Liver (tissue), 9 donors: Measurements from ENCODE around the gene TMEM244. TPM values are rescaled to one million over a fixed set of nuclear protein-coding genes. Genes with fewer than 3 reads are reported as not detected.
"Not testable (repeated sequence)": the region's sequence is repeated elsewhere in the genome, so short reads cannot be mapped to it uniquely, and the experiment has no call there.

Experiments
- DNase-seq: peaks from one replicate; pipeline ENCODE4 v3.0.0-alpha.2; 2017; ENCODE audit warnings: low spot score
- H3K27ac ChIP-seq, 2 donors: one replicate each; pipeline ENCODE4 v1.7.0; 2013; ENCODE audit warnings: inconsistent platforms in 2 of 2, low read length in 2 of 2, control low read depth in 1 of 2, low read depth in 1 of 2, mild to moderate bottlenecking in 1 of 2
- H3K27me3 ChIP-seq, 4 donors: one replicate each; pipeline versions ENCODE4 v1.6.1 to v1.7.0; 2013; ENCODE audit warnings: low read length in 3 of 4, inconsistent platforms in 1 of 4, mild to moderate bottlenecking in 1 of 4, moderate library complexity in 1 of 4; ENCODE audit not compliant: control insufficient read depth in 4 of 4, insufficient read depth in 4 of 4
- H3K36me3 ChIP-seq, 4 donors: one replicate each; pipeline versions ENCODE4 v1.6.1 to v1.7.0; 2013; ENCODE audit warnings: low read length in 3 of 4, mild to moderate bottlenecking in 3 of 4, low read depth in 1 of 4, moderate library complexity in 1 of 4; ENCODE audit not compliant: control insufficient read depth in 4 of 4, insufficient read depth in 3 of 4
- H3K4me1 ChIP-seq, 4 donors: one replicate each; pipeline versions ENCODE4 v1.6.1 to v1.7.0; 2013; ENCODE audit warnings: low read length in 3 of 4, mild to moderate bottlenecking in 3 of 4, moderate library complexity in 1 of 4; ENCODE audit not compliant: control insufficient read depth in 4 of 4, insufficient read depth in 4 of 4
- H3K4me3 ChIP-seq, 3 donors: one replicate each; pipeline versions ENCODE4 v1.6.1 to v1.7.0; 2013; ENCODE audit warnings: low read length in 3 of 3, control low read depth in 1 of 3, low read depth in 1 of 3, mild to moderate bottlenecking in 1 of 3
- H3K9ac ChIP-seq, 2 donors: one replicate each; pipeline ENCODE4 v1.7.0; 2013; ENCODE audit warnings: low read length in 2 of 2, mild to moderate bottlenecking in 2 of 2, moderate library complexity in 2 of 2, control low read depth in 1 of 2, low read depth in 1 of 2
- H3K9me3 ChIP-seq, 4 donors: one replicate each; pipeline versions ENCODE4 v1.6.1 to v1.7.0; 2013; ENCODE audit warnings: low read length in 3 of 4; ENCODE audit not compliant: control insufficient read depth in 4 of 4
- CTCF ChIP-seq: fragments of 150-350 bp; IDR thresholded peaks from 2 replicates; pipeline ENCODE4 v1.5.1; 2017; ENCODE audit warnings: improper control_type of control experiment, low read depth, low read length; ENCODE audit not compliant: missing input control
- EGR1 ChIP-seq, 2 donors: IDR thresholded peaks; 2 replicates each; pipeline ENCODE4 v1.6.1; 2016 to 2018; ENCODE audit warnings: antibody characterized with exemption in 2 of 2, low read depth in 2 of 2
- FOXA1 ChIP-seq: IDR thresholded peaks from 2 replicates; pipeline ENCODE4 v1.6.1; 2016; ENCODE audit warnings: antibody characterized with exemption
- FOXA2 ChIP-seq: IDR thresholded peaks from 2 replicates; pipeline ENCODE4 v1.6.1; 2016; ENCODE audit warnings: antibody characterized with exemption
- HNF4A ChIP-seq, 2 donors: conservative IDR thresholded peaks; 2 replicates each; pipeline ENCODE4 v1.6.1; 2016; ENCODE audit warnings: antibody characterized with exemption in 2 of 2, mild to moderate bottlenecking in 2 of 2
- HNF4G ChIP-seq: IDR thresholded peaks from 2 replicates; pipeline ENCODE4 v1.6.1; 2016; ENCODE audit warnings: antibody characterized with exemption
- JUND ChIP-seq, 2 donors: IDR thresholded peaks; 2 replicates each; pipeline ENCODE4 v1.6.1; 2016; ENCODE audit warnings: antibody characterized with exemption in 2 of 2
- MAX ChIP-seq: IDR thresholded peaks from 2 replicates; pipeline ENCODE4 v1.6.1; 2016; ENCODE audit warnings: antibody characterized with exemption
- RAD21 ChIP-seq, 2 donors: IDR thresholded peaks; 2 replicates each; pipeline ENCODE4 v1.6.1; 2016; ENCODE audit warnings: antibody characterized with exemption in 2 of 2, mild to moderate bottlenecking in 2 of 2
- REST ChIP-seq: IDR thresholded peaks from 2 replicates; pipeline ENCODE4 v1.6.1; 2016; ENCODE audit warnings: antibody characterized with exemption, mild to moderate bottlenecking
- RXRA ChIP-seq, 2 donors: IDR thresholded peaks; 2 replicates each; pipeline ENCODE4 v1.6.1; 2017 to 2018; ENCODE audit warnings: antibody characterized with exemption in 2 of 2, mild to moderate bottlenecking in 1 of 2
- SP1 ChIP-seq: IDR thresholded peaks from 2 replicates; pipeline ENCODE4 v1.6.1; 2018; ENCODE audit warnings: antibody characterized with exemption, mild to moderate bottlenecking
- TAF1 ChIP-seq: conservative IDR thresholded peaks from 2 replicates; pipeline ENCODE4 v1.6.1; 2016; ENCODE audit warnings: antibody characterized with exemption, mild to moderate bottlenecking
- YY1 ChIP-seq: IDR thresholded peaks from 2 replicates; pipeline ENCODE4 v1.6.1; 2016; ENCODE audit warnings: antibody characterized with exemption, mild to moderate bottlenecking
- WGBS: extraction: QIAGEN DNeasy Blood & Tissue Kit; methylation state at CpG from one replicate; pipeline ENCODE4 v1.1.7; 2013; 5-methylcytosine and 5-hydroxymethylcytosine counted together
- polyA plus RNA-seq, 2 donors: library from polyadenylated mRNA; stranded (reverse) in 1 of 2; unstranded in 1 of 2; fragments of 200-250 nt in 1 of 2; fragments of >200 nt in 1 of 2; fragmentation: Nextera tagmentation in 1 of 2; extraction: Ambion mirVana in 1 of 2; gene quantifications; one replicate each; pipeline versions ENCODE4 v1.2.1 to v1.2.3, GENCODE V29; 2013 to 2015
- total RNA-seq, 2 donors: library from RNA; depleted of rRNA; stranded (reverse); fragments of >200 nt; gene quantifications; one replicate each; pipeline ENCODE4 v1.2.3, GENCODE V29; 2014
- TF ChIP-seq, protein P1 (sequence below): IDR thresholded peaks from 2 replicates; pipeline ENCODE4 v1.6.1; 2016; ENCODE audit warnings: antibody characterized with exemption
- TF ChIP-seq, protein P2 (sequence below): IDR thresholded peaks from 2 replicates; pipeline ENCODE4 v1.6.1; 2016; ENCODE audit warnings: antibody characterized with exemption
- donor health status: healthy.
- donor health status: healthy.
- donor health status: healthy.
- donor health status: healthy.
- donor health status: healthy.

TMEM244 gene
- total and polyA plus RNA-seq, 4 donors, result not detected

- TF ChIP-seq REST (no peak), RXRA (IDR thresholded peaks at IDR 0.05) (no peak), JUND (IDR thresholded peaks at IDR 0.05) (no peak), TAF1 (no peak), MAX (no peak), EGR1 (IDR thresholded peaks at IDR 0.05; ENCODE audit: low read depth in 2 of 2) (no peak)
These were observed 21.5 kb upstream of the TMEM244 start (continued) for GRCh38 chr6:129882510-129883023.

GRCh38 chr6:129877894-129878293 is 16.8 kb upstream of the TMEM244 start:
- H3K27ac ChIP-seq, H3K4me1 ChIP-seq, DNase-seq, H3K9ac ChIP-seq, H3K36me3 ChIP-seq, H3K9me3 ChIP-seq, H3K27me3 ChIP-seq, H3K4me3 ChIP-seq: not testable (repeated sequence)
- WGBS, result 69% methylated on average over 1 of the region's 1 CpG

- 65% methylated on average over 6 of the region's 6 CpGs for whole genome bisulfite sequencing
- Histone ChIP-seq H3K27ac (no peak overlapping the region), H3K36me3 (no peaks in the 10 kb centered on the region), H3K9me3 (no peaks in the 10 kb centered on the region), H3K9ac (no peak overlapping the region), H3K4me3 (no peak overlapping the region), H3K27me3 (no peaks in the 10 kb centered on the region), H3K4me1 (no peaks in the 10 kb centered on the region)
- no peak for DNase-seq
- TF ChIP-seq JUND (IDR thresholded peaks at IDR 0.05), result no peak
- TF ChIP-seq HNF4G, result no peak
- TF ChIP-seq EGR1 (IDR thresholded peaks at IDR 0.05; ENCODE audit: low read depth in 2 of 2), result no peak
- TF ChIP-seq RXRA (IDR thresholded peaks at IDR 0.05), result no peak
- TF ChIP-seq YY1, result no peak
- TF ChIP-seq REST, result no peak
- TF ChIP-seq FOXA1, result no peak
- no peak for TF ChIP-seq SP1
- TF ChIP-seq TAF1, result no peak
- TF ChIP-seq FOXA2, result no peak
- TF ChIP-seq MAX, result no peak
- no peak for TF ChIP-seq HNF4A (conservative IDR thresholded peaks at IDR 0.05)
- no peak for TF ChIP-seq CTCF
- TF ChIP-seq, protein P1, sequence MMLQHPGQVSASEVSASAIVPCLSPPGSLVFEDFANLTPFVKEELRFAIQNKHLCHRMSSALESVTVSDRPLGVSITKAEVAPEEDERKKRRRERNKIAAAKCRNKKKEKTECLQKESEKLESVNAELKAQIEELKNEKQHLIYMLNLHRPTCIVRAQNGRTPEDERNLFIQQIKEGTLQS, result no peak
- TF ChIP-seq RAD21 (IDR thresholded peaks at IDR 0.05), result no peak
- TF ChIP-seq, protein P2, sequence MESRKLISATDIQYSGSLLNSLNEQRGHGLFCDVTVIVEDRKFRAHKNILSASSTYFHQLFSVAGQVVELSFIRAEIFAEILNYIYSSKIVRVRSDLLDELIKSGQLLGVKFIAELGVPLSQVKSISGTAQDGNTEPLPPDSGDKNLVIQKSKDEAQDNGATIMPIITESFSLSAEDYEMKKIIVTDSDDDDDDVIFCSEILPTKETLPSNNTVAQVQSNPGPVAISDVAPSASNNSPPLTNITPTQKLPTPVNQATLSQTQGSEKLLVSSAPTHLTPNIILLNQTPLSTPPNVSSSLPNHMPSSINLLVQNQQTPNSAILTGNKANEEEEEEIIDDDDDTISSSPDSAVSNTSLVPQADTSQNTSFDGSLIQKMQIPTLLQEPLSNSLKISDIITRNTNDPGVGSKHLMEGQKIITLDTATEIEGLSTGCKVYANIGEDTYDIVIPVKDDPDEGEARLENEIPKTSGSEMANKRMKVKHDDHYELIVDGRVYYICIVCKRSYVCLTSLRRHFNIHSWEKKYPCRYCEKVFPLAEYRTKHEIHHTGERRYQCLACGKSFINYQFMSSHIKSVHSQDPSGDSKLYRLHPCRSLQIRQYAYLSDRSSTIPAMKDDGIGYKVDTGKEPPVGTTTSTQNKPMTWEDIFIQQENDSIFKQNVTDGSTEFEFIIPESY, result no peak
These were observed 14.8 kb upstream of the TMEM244 start for GRCh38 chr6:129875610-129876520.
